Mesendoderm (in vitro differentiated cells): ENCODE measurements around the gene TOR1AIP2.
A peak's percentile ranks its signal among the peaks of the same experiment; 100 is the strongest.

Source experiments
- DNase-seq: peaks from one replicate; pipeline ENCODE4 v3.0.0; 2013
- H2AK5ac ChIP-seq: 2 replicates; pipeline ENCODE4 v1.6.1; 2013; ENCODE audit warnings: low read length, inconsistent platforms
- H2BK120ac ChIP-seq: 2 replicates; pipeline ENCODE4 v1.6.1; 2013; ENCODE audit warnings: low read depth, mild to moderate bottlenecking, low read length, moderate library complexity, mixed read lengths
- H2BK15ac ChIP-seq: replicated peaks from 2 replicates; pipeline ENCODE4 v1.6.1; 2013; ENCODE audit warnings: low read depth, mild to moderate bottlenecking, moderate library complexity
- H2BK5ac ChIP-seq: 2 replicates; pipeline ENCODE4 v1.6.1; 2013; ENCODE audit warnings: low read length, inconsistent platforms
- H3K18ac ChIP-seq: 2 replicates; pipeline ENCODE4 v1.6.1; 2013; ENCODE audit warnings: mild to moderate bottlenecking, low read length, mixed read lengths
- H3K23ac ChIP-seq: one replicate; pipeline ENCODE4 v1.6.1; 2013; ENCODE audit warnings: low read length
- H3K27ac ChIP-seq: 2 replicates; pipeline ENCODE4 v1.5.1; 2013; ENCODE audit warnings: low read depth, mild to moderate bottlenecking, inconsistent platforms, low read length, moderate library complexity
- H3K27me3 ChIP-seq: 2 replicates; pipeline ENCODE4 v1.6.1; 2013; ENCODE audit warnings: low read length, control low read depth, mild to moderate bottlenecking, inconsistent platforms; ENCODE audit not compliant: insufficient read depth, poor library complexity
- H3K36me3 ChIP-seq: 2 replicates; pipeline ENCODE4 v1.6.1; 2013; ENCODE audit warnings: low read length, inconsistent platforms; ENCODE audit not compliant: control insufficient read depth, insufficient read depth
- H3K4ac ChIP-seq: one replicate; pipeline ENCODE4 v1.6.1; 2013; ENCODE audit warnings: low read depth, mild to moderate bottlenecking, low read length, moderate library complexity
- H3K4me1 ChIP-seq: 2 replicates; pipeline ENCODE4 v1.6.1; 2013; ENCODE audit warnings: low read depth, low read length, inconsistent platforms; ENCODE audit not compliant: control insufficient read depth
- H3K4me2 ChIP-seq: 2 replicates; pipeline ENCODE4 v1.6.1; 2013; ENCODE audit warnings: low read length
- H3K4me3 ChIP-seq: 2 replicates; pipeline ENCODE4 v1.5.1; 2013; ENCODE audit warnings: mild to moderate bottlenecking, low read length
- H3K56ac ChIP-seq: one replicate; pipeline ENCODE4 v1.6.1; 2013; ENCODE audit warnings: low read length
- H3K79me1 ChIP-seq: 2 replicates; pipeline ENCODE4 v1.6.1; 2013; ENCODE audit warnings: low read length, inconsistent platforms
- H3K79me2 ChIP-seq: 2 replicates; pipeline ENCODE4 v1.6.1; 2013; ENCODE audit warnings: mild to moderate bottlenecking, low read length; ENCODE audit not compliant: control insufficient read depth, insufficient read depth
- H3K9ac ChIP-seq: 2 replicates; pipeline ENCODE4 v1.6.1; 2013; ENCODE audit warnings: low read length, inconsistent platforms
- H4K5ac ChIP-seq: one replicate; pipeline ENCODE4 v1.6.1; 2013; ENCODE audit warnings: low read length
- H4K8ac ChIP-seq: one replicate; pipeline ENCODE4 v1.6.1; 2013; ENCODE audit warnings: low read depth, mild to moderate bottlenecking, control low read depth, low read length, moderate library complexity
- WGBS: extraction: QIAGEN DNeasy Blood & Tissue Kit; methylation state at CpG from one replicate; pipeline ENCODE4 v1.1.7; 2013; ENCODE audit warnings: low lambda C conversion rate, missing lambda C conversion rate; ENCODE audit not compliant: insufficient coverage; ENCODE audit errors: extremely low coverage; 5-methylcytosine and 5-hydroxymethylcytosine counted together

The TOR1AIP2 gene

DNA sequence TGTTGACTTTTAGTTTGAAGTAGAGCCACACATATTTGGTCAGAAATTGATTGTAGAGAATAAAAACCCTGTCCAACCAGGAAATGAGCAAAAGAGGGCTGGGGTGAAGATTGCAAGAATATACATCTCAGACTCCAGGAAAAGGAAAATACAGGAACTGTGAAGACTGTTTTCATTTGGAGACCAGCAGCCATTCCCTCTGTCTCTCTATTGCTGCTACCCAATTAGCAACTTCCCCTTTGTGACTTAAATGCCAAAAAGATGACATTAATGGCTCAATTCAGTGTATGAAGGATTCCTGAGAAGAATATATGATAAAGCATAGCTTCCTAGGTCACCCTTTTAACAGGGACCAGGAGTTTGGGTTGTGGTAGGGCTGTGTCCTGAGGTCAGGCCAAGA, 45.4 kb upstream of the TOR1AIP2 start:
- DNase-seq = no peak
- no peak overlapping the region for H4K5ac ChIP-seq
- no peak overlapping the region for H2AK5ac ChIP-seq
- H3K36me3 ChIP-seq = no peaks in the 10 kb centered on the region
- H2BK15ac ChIP-seq = no peak overlapping the region
- H3K4me3 ChIP-seq = no peak overlapping the region
- no peak overlapping the region for H4K8ac ChIP-seq
- H2BK120ac ChIP-seq = no peak overlapping the region
- no peak overlapping the region for H3K4ac ChIP-seq
- H3K27ac ChIP-seq = no peak overlapping the region
- H3K9ac ChIP-seq = no peak overlapping the region
- H3K56ac ChIP-seq = no peak overlapping the region
- no peaks in the 10 kb centered on the region for H3K27me3 ChIP-seq
- no peak overlapping the region for H2BK5ac ChIP-seq
- H3K23ac ChIP-seq = no peak overlapping the region
- no peaks in the 10 kb centered on the region for H3K79me2 ChIP-seq
- H3K79me1 ChIP-seq = no peaks in the 10 kb centered on the region
- H3K4me1 ChIP-seq = peaks cover 9% of the 10 kb centered on the region
- no peak overlapping the region for H3K18ac ChIP-seq
- no peak overlapping the region for H3K4me2 ChIP-seq

GRCh38 chr1:179921981-179922872, 44.6 kb upstream of the TOR1AIP2 start:
- Histone ChIP-seq H2AK5ac (no peak overlapping the region), H2BK5ac (no peak overlapping the region), H3K56ac (no peak overlapping the region), H2BK15ac (no peak overlapping the region), H3K4me2 (no peak overlapping the region), H3K79me1 (no peaks in the 10 kb centered on the region), H3K27ac (no peak overlapping the region), H3K18ac (no peak overlapping the region), H3K27me3 (no peaks in the 10 kb centered on the region), H3K4me1 (peaks cover 9% of the 10 kb centered on the region), H3K9ac (no peak overlapping the region), H3K36me3 (no peaks in the 10 kb centered on the region), H3K79me2 (no peaks in the 10 kb centered on the region), H3K4me3 (no peak overlapping the region), H3K23ac (no peak overlapping the region), H3K4ac (no peak overlapping the region), H4K5ac (no peak overlapping the region), H4K8ac (no peak overlapping the region), H2BK120ac (no peak overlapping the region)
- peak; percentile 26 for DNase-seq
- no CpG with 5 or more reads among the region's 8 CpGs for WGBS

- Histone ChIP-seq H2BK5ac (no peak overlapping the region), H3K27ac (no peak overlapping the region), H3K79me1 (no peaks in the 10 kb centered on the region), H3K79me2 (no peaks in the 10 kb centered on the region), H3K18ac (no peak overlapping the region), H3K4me2 (no peak overlapping the region), H2BK15ac (no peak overlapping the region), H2BK120ac (no peak overlapping the region), H4K5ac (no peak overlapping the region), H3K4me3 (no peak overlapping the region), H3K27me3 (no peaks in the 10 kb centered on the region), H3K36me3 (no peaks in the 10 kb centered on the region), H3K56ac (no peak overlapping the region), H3K9ac (no peak overlapping the region), H3K4ac (no peak overlapping the region), H2AK5ac (no peak overlapping the region), H4K8ac (no peak overlapping the region), H3K4me1 (peaks cover 9% of the 10 kb centered on the region), H3K23ac (no peak overlapping the region)
- no CpG with 5 or more reads among the region's 1 CpG for WGBS
- peak; percentile 59 for DNase-seq
Observed at GRCh38 chr1:179921472-179921871, 43.9 kb upstream of the TOR1AIP2 start.

GRCh38 chr1:179917601-179918429, 40.2 kb upstream of the TOR1AIP2 start:
- Histone ChIP-seq H4K8ac (no peak overlapping the region), H3K79me1 (no peaks in the 10 kb centered on the region), H2BK15ac (no peak overlapping the region), H2BK120ac (no peak overlapping the region), H4K5ac (no peak overlapping the region), H3K36me3 (no peaks in the 10 kb centered on the region), H3K27me3 (no peaks in the 10 kb centered on the region), H3K27ac (no peak overlapping the region), H3K18ac (no peak overlapping the region), H3K23ac (no peak overlapping the region), H3K4me2 (no peak overlapping the region), H3K9ac (no peak overlapping the region), H3K4me1 (peaks cover 7% of the 10 kb centered on the region), H2AK5ac (no peak overlapping the region), H3K56ac (no peak overlapping the region), H2BK5ac (no peak overlapping the region), H3K4me3 (no peak overlapping the region), H3K4ac (no peak overlapping the region), H3K79me2 (no peaks in the 10 kb centered on the region)
- no peak for DNase-seq
- no CpG with 5 or more reads among the region's 10 CpGs for WGBS

GRCh38 chr1:179911812-179912211, 34.2 kb upstream of the TOR1AIP2 start:
- Histone ChIP-seq H3K18ac (no peak overlapping the region), H2BK120ac (no peak overlapping the region), H3K27me3 (no peaks in the 10 kb centered on the region), H3K9ac (no peak overlapping the region), H2BK5ac (no peak overlapping the region), H3K56ac (no peak overlapping the region), H3K4me1 (no peaks in the 10 kb centered on the region), H3K23ac (no peak overlapping the region), H3K27ac (no peak overlapping the region), H4K5ac (no peak overlapping the region), H3K4me2 (no peak overlapping the region), H3K79me1 (no peaks in the 10 kb centered on the region), H2AK5ac (no peak overlapping the region), H3K4me3 (no peak overlapping the region), H4K8ac (no peak overlapping the region), H2BK15ac (no peak overlapping the region), H3K79me2 (no peaks in the 10 kb centered on the region), H3K4ac (no peak overlapping the region), H3K36me3 (no peaks in the 10 kb centered on the region)
- no peak for DNase-seq
- no CpG with 5 or more reads among the region's 3 CpGs for WGBS
